ENCODE results near the gene PRLH.

PRLH gene

GRCh38 chr2:237552908-237553307, 13.5 kb upstream of the PRLH start:
- Histone ChIP-seq H3K27ac (ENCODE audit: low read depth, low read length, severe bottlenecking) (no peak overlapping the region), H3K9me3 (ENCODE audit: control insufficient read depth, low read length) (peaks cover 3% of the 10 kb centered on the region), H3K4me3 (ENCODE audit: extremely low read depth, insufficient read depth, low read length, poor library complexity, severe bottlenecking) (no peak overlapping the region), H3K36me3 (ENCODE audit: control insufficient read depth, insufficient read depth, low read length) (peaks cover 3% of the 10 kb centered on the region), H3K4me1 (ENCODE audit: control insufficient read depth, insufficient read depth, low read length, poor library complexity, severe bottlenecking) (no peaks in the 10 kb centered on the region)
- 84 to 87% methylated on average over 6 of the region's 6 CpGs for WGBS, 2 experiments (ENCODE audit: insufficient coverage in 2 of 2)

DNA sequence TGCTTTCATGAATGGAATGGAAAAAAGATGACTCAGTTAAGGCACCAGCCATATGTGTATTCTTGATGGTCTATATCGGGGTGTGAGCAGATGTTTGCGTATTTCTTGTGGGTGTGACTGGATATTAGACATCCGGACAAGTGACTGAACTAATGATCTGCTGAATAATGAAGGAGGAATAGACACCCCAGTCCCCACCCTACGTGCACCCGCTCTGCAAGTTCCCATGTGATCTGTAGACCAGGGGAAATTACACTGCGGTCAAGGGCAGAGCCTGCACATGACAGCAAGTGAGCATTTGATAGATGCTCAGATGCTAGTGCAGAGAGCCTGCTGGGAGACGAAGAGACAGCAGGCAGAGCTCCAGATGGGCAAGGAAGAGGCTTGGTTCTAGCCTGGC, 12.4 kb upstream of the PRLH start:
- Histone ChIP-seq H3K27ac (ENCODE audit: low read depth, low read length, severe bottlenecking) (no peak overlapping the region), H3K36me3 (ENCODE audit: control insufficient read depth, insufficient read depth, low read length) (peaks cover 3% of the 10 kb centered on the region), H3K9me3 (ENCODE audit: control insufficient read depth, low read length) (peaks cover 3% of the 10 kb centered on the region), H3K4me1 (ENCODE audit: control insufficient read depth, insufficient read depth, low read length, poor library complexity, severe bottlenecking) (no peaks in the 10 kb centered on the region), H3K4me3 (ENCODE audit: extremely low read depth, insufficient read depth, low read length, poor library complexity, severe bottlenecking) (no peak overlapping the region)
- WGBS, 2 experiments (ENCODE audit: insufficient coverage in 2 of 2), result 71 to 76% methylated on average over 4 of the region's 7 CpGs

- Histone ChIP-seq H3K9me3 (ENCODE audit: control insufficient read depth, low read length) (peaks cover 3% of the 10 kb centered on the region), H3K4me3 (ENCODE audit: extremely low read depth, insufficient read depth, low read length, poor library complexity, severe bottlenecking) (no peak overlapping the region), H3K27ac (ENCODE audit: low read depth, low read length, severe bottlenecking) (no peak overlapping the region), H3K4me1 (ENCODE audit: control insufficient read depth, insufficient read depth, low read length, poor library complexity, severe bottlenecking) (no peaks in the 10 kb centered on the region), H3K36me3 (ENCODE audit: control insufficient read depth, insufficient read depth, low read length) (peaks cover 3% of the 10 kb centered on the region)
- WGBS, 2 experiments (ENCODE audit: insufficient coverage in 2 of 2), result no CpG with 5 or more reads among the region's 1 CpG
These were observed 10.8 kb upstream of the PRLH start for GRCh38 chr2:237555560-237555959.

DNA sequence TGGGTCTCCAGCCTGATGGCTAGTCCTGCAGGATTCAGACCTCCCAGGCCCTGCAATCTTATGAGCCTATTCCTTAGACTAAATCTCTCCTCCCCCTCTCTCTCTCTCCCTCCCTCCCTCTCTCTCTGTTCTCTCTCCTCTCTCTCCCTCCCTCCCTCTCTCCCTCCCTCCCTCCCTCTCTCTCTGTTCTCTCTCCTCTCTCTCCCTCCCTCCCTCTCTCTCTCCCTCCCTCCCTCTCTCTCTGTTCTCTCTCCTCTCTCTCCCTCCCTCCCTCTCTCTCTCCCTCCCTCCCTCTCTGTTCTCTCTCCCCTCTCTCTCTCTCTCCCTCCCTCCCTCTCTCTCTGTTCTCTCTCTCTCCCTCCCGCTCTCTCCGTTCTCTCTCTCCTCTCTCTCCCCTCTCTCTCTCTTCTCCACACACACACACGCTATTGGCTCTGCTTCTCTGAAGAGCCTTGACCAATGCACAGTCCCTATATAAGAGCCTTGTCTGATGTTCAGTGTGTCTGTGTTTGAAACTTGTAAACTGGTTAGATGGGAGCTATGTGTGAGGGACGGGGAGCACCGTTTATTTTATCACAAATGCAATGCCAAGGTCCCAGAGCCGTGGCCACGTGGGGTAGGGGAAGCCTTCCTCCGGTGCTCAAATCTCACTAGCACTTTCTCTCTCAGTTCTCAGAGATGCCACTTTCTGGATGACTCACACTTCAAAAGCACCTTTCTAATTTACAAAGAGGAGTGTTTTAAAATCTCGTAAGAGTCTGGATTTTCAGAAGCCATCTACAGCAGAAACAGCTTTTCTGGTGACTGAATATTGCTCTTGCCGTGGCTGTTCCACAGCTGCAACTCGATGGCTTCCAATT, 9.4 kb upstream of the PRLH start:
- Histone ChIP-seq H3K36me3 (ENCODE audit: control insufficient read depth, insufficient read depth, low read length) (peaks cover 3% of the 10 kb centered on the region), H3K4me3 (ENCODE audit: extremely low read depth, insufficient read depth, low read length, poor library complexity, severe bottlenecking) (no peak overlapping the region), H3K4me1 (ENCODE audit: control insufficient read depth, insufficient read depth, low read length, poor library complexity, severe bottlenecking) (no peaks in the 10 kb centered on the region), H3K9me3 (ENCODE audit: control insufficient read depth, low read length) (peaks cover 3% of the 10 kb centered on the region), H3K27ac (ENCODE audit: low read depth, low read length, severe bottlenecking) (no peak overlapping the region)
- WGBS, 2 experiments (ENCODE audit: insufficient coverage in 2 of 2), result 61 to 85% methylated on average over 5 to 6 of the region's 11 CpGs

- Histone ChIP-seq H3K36me3 (ENCODE audit: control insufficient read depth, insufficient read depth, low read length) (peaks cover 3% of the 10 kb centered on the region), H3K27ac (ENCODE audit: low read depth, low read length, severe bottlenecking) (no peak overlapping the region), H3K4me1 (ENCODE audit: control insufficient read depth, insufficient read depth, low read length, poor library complexity, severe bottlenecking) (no peaks in the 10 kb centered on the region), H3K4me3 (ENCODE audit: extremely low read depth, insufficient read depth, low read length, poor library complexity, severe bottlenecking) (no peak overlapping the region), H3K9me3 (ENCODE audit: control insufficient read depth, low read length) (peaks cover 3% of the 10 kb centered on the region)
- 69 to 79% methylated on average over 4 of the region's 4 CpGs for WGBS, 2 experiments (ENCODE audit: insufficient coverage in 2 of 2)
These were observed 8.8 kb upstream of the PRLH start for GRCh38 chr2:237557633-237558015.

DNA sequence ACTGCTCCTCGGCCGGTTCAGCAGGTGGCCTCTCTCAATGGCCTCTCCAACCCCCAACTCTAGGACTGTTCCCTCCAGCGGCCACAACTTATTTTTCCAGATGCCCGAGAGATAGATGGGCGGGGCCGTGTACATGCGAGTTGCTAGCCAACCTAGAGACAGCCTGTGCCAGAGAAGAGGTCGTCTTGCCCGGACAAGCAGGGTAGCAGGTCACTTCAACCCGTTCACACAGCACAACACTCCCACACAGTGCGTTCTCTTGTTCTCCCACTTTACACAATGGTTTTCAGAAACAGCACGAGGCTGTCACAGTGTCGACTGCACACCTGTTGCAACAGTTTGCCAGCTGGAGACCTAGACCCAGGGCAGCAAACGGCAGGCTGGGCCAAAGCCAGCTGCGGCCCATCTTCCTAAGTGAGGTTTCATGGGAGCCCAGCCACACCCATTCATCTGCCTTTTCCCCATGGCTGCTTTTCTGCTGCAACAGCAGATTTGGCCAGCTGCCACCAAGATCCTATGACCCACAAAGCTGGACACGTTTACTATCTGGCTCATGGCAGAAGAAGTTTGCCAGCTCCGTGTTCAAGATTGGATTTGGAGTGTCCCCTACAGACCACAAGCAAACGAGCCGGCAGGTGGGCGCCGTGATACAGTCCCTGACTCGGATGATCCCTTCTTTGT, 7.3 kb upstream of the PRLH start:
- no peaks in the 10 kb centered on the region for H3K9me3 ChIP-seq (ENCODE audit: control insufficient read depth, low read length)
- 81 to 84% methylated on average over 18 to 20 of the region's 22 CpGs for WGBS, 2 experiments (ENCODE audit: insufficient coverage in 2 of 2)
- H3K36me3 ChIP-seq (ENCODE audit: control insufficient read depth, insufficient read depth, low read length), result no peaks in the 10 kb centered on the region
- H3K27ac ChIP-seq (ENCODE audit: low read depth, low read length, severe bottlenecking), result no peak overlapping the region
- no peak overlapping the region for H3K4me3 ChIP-seq (ENCODE audit: extremely low read depth, insufficient read depth, low read length, poor library complexity, severe bottlenecking)
- no peaks in the 10 kb centered on the region for H3K4me1 ChIP-seq (ENCODE audit: control insufficient read depth, insufficient read depth, low read length, poor library complexity, severe bottlenecking)

- H3K36me3 ChIP-seq (ENCODE audit: control insufficient read depth, insufficient read depth, low read length), result no peaks in the 10 kb centered on the region
- no peaks in the 10 kb centered on the region for H3K9me3 ChIP-seq (ENCODE audit: control insufficient read depth, low read length)
- no peaks in the 10 kb centered on the region for H3K4me1 ChIP-seq (ENCODE audit: control insufficient read depth, insufficient read depth, low read length, poor library complexity, severe bottlenecking)
- H3K27ac ChIP-seq (ENCODE audit: low read depth, low read length, severe bottlenecking), result no peak overlapping the region
- H3K4me3 ChIP-seq (ENCODE audit: extremely low read depth, insufficient read depth, low read length, poor library complexity, severe bottlenecking), result no peak overlapping the region
- WGBS, 2 experiments (ENCODE audit: insufficient coverage in 2 of 2), result 88 to 90% methylated on average over 5 to 6 of the region's 7 CpGs
These were observed 5.2 kb upstream of the PRLH start for GRCh38 chr2:237561221-237561620.

GRCh38 chr2:237563816-237564215, 2.6 kb upstream of the PRLH start:
- Histone ChIP-seq H3K36me3 (ENCODE audit: control insufficient read depth, insufficient read depth, low read length) (no peaks in the 10 kb centered on the region), H3K9me3 (ENCODE audit: control insufficient read depth, low read length) (no peaks in the 10 kb centered on the region), H3K4me1 (ENCODE audit: control insufficient read depth, insufficient read depth, low read length, poor library complexity, severe bottlenecking) (no peaks in the 10 kb centered on the region), H3K27ac (ENCODE audit: low read depth, low read length, severe bottlenecking) (no peak overlapping the region), H3K4me3 (ENCODE audit: extremely low read depth, insufficient read depth, low read length, poor library complexity, severe bottlenecking) (no peak overlapping the region)
- WGBS, 2 experiments (ENCODE audit: insufficient coverage in 2 of 2), result 38 to 44% methylated on average over 8 to 13 of the region's 14 CpGs

GRCh38 chr2:237564526-237565131, 1.7 kb upstream of the PRLH start:
- H3K4me1 ChIP-seq (ENCODE audit: control insufficient read depth, insufficient read depth, low read length, poor library complexity, severe bottlenecking), result no peaks in the 10 kb centered on the region
- 85 to 89% methylated on average over 13 to 14 of the region's 14 CpGs for WGBS, 2 experiments (ENCODE audit: insufficient coverage in 2 of 2)
- H3K36me3 ChIP-seq (ENCODE audit: control insufficient read depth, insufficient read depth, low read length), result no peaks in the 10 kb centered on the region
- H3K4me3 ChIP-seq (ENCODE audit: extremely low read depth, insufficient read depth, low read length, poor library complexity, severe bottlenecking), result no peak overlapping the region
- no peak overlapping the region for H3K27ac ChIP-seq (ENCODE audit: low read depth, low read length, severe bottlenecking)
- H3K9me3 ChIP-seq (ENCODE audit: control insufficient read depth, low read length), result no peaks in the 10 kb centered on the region

DNA sequence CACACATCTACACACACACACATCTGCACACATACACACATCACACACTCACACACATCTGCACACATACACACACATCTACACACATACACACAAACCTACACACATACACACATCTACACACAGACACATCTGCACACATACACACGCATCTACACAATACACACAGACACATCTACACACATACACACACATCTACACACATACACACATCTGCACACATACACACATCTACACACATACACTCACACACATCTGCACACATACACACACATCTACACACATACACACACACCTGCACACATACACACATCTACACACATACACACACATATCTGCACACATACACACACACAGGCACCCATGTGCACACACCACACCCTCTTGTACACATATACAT, 400 bp upstream of the PRLH start:
- Histone ChIP-seq H3K4me1 (ENCODE audit: control insufficient read depth, insufficient read depth, low read length, poor library complexity, severe bottlenecking) (no peaks in the 10 kb centered on the region), H3K4me3 (ENCODE audit: extremely low read depth, insufficient read depth, low read length, poor library complexity, severe bottlenecking) (no peak overlapping the region), H3K27ac (ENCODE audit: low read depth, low read length, severe bottlenecking) (no peak overlapping the region), H3K36me3 (ENCODE audit: control insufficient read depth, insufficient read depth, low read length) (no peaks in the 10 kb centered on the region), H3K9me3 (ENCODE audit: control insufficient read depth, low read length) (no peaks in the 10 kb centered on the region)
- WGBS, 2 experiments (ENCODE audit: insufficient coverage in 2 of 2), result 56 to 100% methylated on average over 1 of the region's 1 CpG

All from mesodermal cell (in vitro differentiated cells).